HCT116 (cell line): Measurements from ENCODE around the gene MARCHF2. TPM values are rescaled to one million over a fixed set of nuclear protein-coding genes. Genes with fewer than 3 reads are reported as not detected.
"Not testable (repeated sequence)": the region's sequence is repeated elsewhere in the genome, so short reads cannot be mapped to it uniquely, and the experiment has no call there.

ENCODE experiments used
- ATAC-seq: fragments of 200-7000 bp; cut with Tn5 transposase; 2 replicates; pipeline ENCODE4 v1.9.1; 2020; ENCODE audit warnings: mild to moderate bottlenecking, moderate library complexity
- BruUV-seq: library from RNA; stranded (reverse); fragments of 400-500 nt; replicated peaks from 2 replicates; lab custom pipeline; 2021; lab: Mats Ljungman, UMichigan
- CTCF ChIA-PET: fragments of 300-600 bp; sonication (Branson Sonifier 250); formaldehyde crosslinking; loops from one replicate; lab custom pipeline; 2021; ENCODE audit warnings: antibody characterized with exemption; lab: Charles Lee
- POLR2A ChIA-PET: fragments of 300-600, 350-600 bp; sonication (Branson Sonifier 250); formaldehyde crosslinking; loops from one replicate; lab custom pipeline; 2021; ENCODE audit warnings: antibody characterized with exemption; lab: Charles Lee
- RAD21 ChIA-PET, 2 experiments: fragments of 300-600 bp; sonication (Branson Sonifier 250); formaldehyde crosslinking; loops; one replicate each; lab custom pipeline; 2023; ENCODE audit warnings: low total read pairs in 2 of 2; ENCODE audit not compliant: uncharacterized antibody in 2 of 2, unreplicated experiment in 2 of 2, low non-redundant PET in 1 of 2; lab: Charles Lee
- DNase-seq: peaks from one replicate; pipeline ENCODE4 v3.0.0-alpha.2; 2010; ENCODE audit warnings: low read depth, low spot score
- H2AFZ ChIP-seq: fragments of 200-600 bp; shearing (Covaris generic), sonication (generic); 2 replicates; pipeline ENCODE4 v1.6.1; 2017; ENCODE audit warnings: low read depth, mixed run types, mixed read lengths, antibody characterized with exemption, low read length; ENCODE audit not compliant: poor library complexity, severe bottlenecking
- H3K27ac ChIP-seq: 2 replicates; pipeline ENCODE4 v1.5.1; 2012; ENCODE audit warnings: low read depth, low read length
- H3K27me3 ChIP-seq: fragments of 200-600 bp; sonication (generic); 2 replicates; pipeline ENCODE4 v1.6.1; 2016; ENCODE audit warnings: mixed run types, low read length, mixed read lengths; ENCODE audit not compliant: insufficient read depth
- H3K36me3 ChIP-seq, 2 experiments: fragments of 200-500 bp in 1 of 2; fragments of 200-600 bp in 1 of 2; sonication (Bioruptor generic) in 1 of 2; sonication (generic) in 1 of 2; 2 replicates each; pipeline versions ENCODE4 v1.5.1 to v1.6.1; 2014 to 2016; ENCODE audit warnings: low read length in 2 of 2, inconsistent platforms in 1 of 2, mixed read lengths in 1 of 2, mixed run types in 1 of 2; ENCODE audit not compliant: insufficient read depth in 2 of 2, control insufficient read depth in 1 of 2
- H3K4me1 ChIP-seq, 2 experiments: fragments of 200-600 bp in 1 of 2; sonication (generic) in 1 of 2; 2 replicates each; pipeline versions ENCODE4 v1.5.1 to v1.6.1; 2012 to 2017; ENCODE audit warnings: low read length in 2 of 2, inconsistent platforms in 1 of 2, mild to moderate bottlenecking in 1 of 2, mixed read lengths in 1 of 2, mixed run types in 1 of 2, moderate library complexity in 1 of 2; ENCODE audit not compliant: insufficient read depth in 2 of 2, control insufficient read depth in 1 of 2
- H3K4me2 ChIP-seq: fragments of 200-600 bp; sonication (generic); 2 replicates; pipeline ENCODE4 v1.6.1; 2017; ENCODE audit warnings: mixed run types, low read length, mixed read lengths
- H3K4me3 ChIP-seq, 2 experiments: fragments of 200-600 bp in 1 of 2; sonication (generic) in 1 of 2; replicated peaks in 1 of 2; 2 replicates each; pipeline ENCODE4 v1.5.1; 2011 to 2016; ENCODE audit warnings: low read length in 2 of 2, control low read depth in 1 of 2, low read depth in 1 of 2, mild to moderate bottlenecking in 1 of 2, mixed read lengths in 1 of 2, mixed run types in 1 of 2
- H3K79me2 ChIP-seq: fragments of 200-600 bp; sonication (generic); 2 replicates; pipeline ENCODE4 v1.6.1; 2017; ENCODE audit warnings: mild to moderate bottlenecking, mixed run types, low read length, moderate library complexity, mixed read lengths; ENCODE audit not compliant: insufficient read depth
- H3K9ac ChIP-seq: fragments of 200-600 bp; sonication (generic); 2 replicates; pipeline ENCODE4 v1.6.1; 2016; ENCODE audit warnings: low read length, mixed read lengths
- H3K9me2 ChIP-seq: fragments of 200-600 bp; sonication (generic), shearing (Covaris generic); 2 replicates; pipeline ENCODE4 v1.6.1; 2017; ENCODE audit warnings: mixed run types, mild to moderate bottlenecking, moderate library complexity; ENCODE audit not compliant: insufficient read depth
- H3K9me3 ChIP-seq, 2 experiments: fragments of 200-500 bp in 1 of 2; fragments of 200-600 bp in 1 of 2; sonication (Bioruptor generic) in 1 of 2; sonication (generic) in 1 of 2; 2 replicates each; pipeline ENCODE4 v1.6.1; 2014 to 2017; ENCODE audit warnings: low read length in 2 of 2, mixed read lengths in 2 of 2, inconsistent platforms in 1 of 2, low read depth in 1 of 2, mild to moderate bottlenecking in 1 of 2, mixed run types in 1 of 2, moderate library complexity in 1 of 2; ENCODE audit not compliant: control insufficient read depth in 1 of 2, insufficient read depth in 1 of 2
- H4K20me1 ChIP-seq: fragments of 200-600 bp; sonication (generic), shearing (Covaris generic); 2 replicates; pipeline ENCODE4 v1.6.1; 2017; ENCODE audit warnings: mixed run types, mild to moderate bottlenecking, moderate library complexity; ENCODE audit not compliant: insufficient read depth
- CBX3 ChIP-seq: IDR thresholded peaks from 2 replicates; pipeline ENCODE4 v1.6.1; 2012; ENCODE audit warnings: low read depth
- CEBPB ChIP-seq: IDR thresholded peaks from 2 replicates; pipeline ENCODE4 v1.6.1; 2012; ENCODE audit warnings: low read depth
- CTCF ChIP-seq, 3 experiments: fragments of 200-600 bp in 1 of 3; sonication (generic) in 1 of 3; IDR thresholded peaks in 2 of 3; conservative IDR thresholded peaks in 1 of 3; 2 replicates each; pipeline ENCODE4 v1.5.1; 2012 to 2017; ENCODE audit warnings: low read depth in 2 of 3, low read length in 2 of 3, antibody characterized with exemption in 1 of 3, borderline replicate concordance in 1 of 3, control low read depth in 1 of 3, mild to moderate bottlenecking in 1 of 3, mixed read lengths in 1 of 3, mixed run types in 1 of 3, moderate library complexity in 1 of 3; ENCODE audit not compliant: insufficient read depth in 1 of 3
- EGR1 ChIP-seq: IDR thresholded peaks from 2 replicates; pipeline ENCODE4 v1.6.1; 2012; ENCODE audit warnings: low read depth
- EZH2phosphoT487 ChIP-seq: fragments of 200-600 bp; IDR thresholded peaks from 2 replicates; pipeline ENCODE4 v1.6.1; 2018; ENCODE audit warnings: antibody characterized with exemption, borderline replicate concordance
- FOSL1 ChIP-seq: IDR thresholded peaks from 2 replicates; pipeline ENCODE4 v1.6.1; 2012; ENCODE audit warnings: low read depth
- RAD21 ChIP-seq: IDR thresholded peaks from 2 replicates; pipeline ENCODE4 v1.6.1; 2012; ENCODE audit warnings: low read depth, mild to moderate bottlenecking
- SP1 ChIP-seq: IDR thresholded peaks from 2 replicates; pipeline ENCODE4 v1.6.1; 2012; ENCODE audit warnings: low read depth
- SRF ChIP-seq: IDR thresholded peaks from 2 replicates; pipeline ENCODE4 v1.6.1; 2012; ENCODE audit warnings: low read depth
- ZBTB33 ChIP-seq: IDR thresholded peaks from 2 replicates; pipeline ENCODE4 v1.6.1; 2011; ENCODE audit warnings: mild to moderate bottlenecking, low read length, moderate library complexity; ENCODE audit not compliant: insufficient replicate concordance; ENCODE audit errors: extremely low read depth
- ZFX ChIP-seq: fragments of 450-650 bp; IDR thresholded peaks from 2 replicates; pipeline ENCODE4 v1.6.1; 2017
- ZNF274 ChIP-seq: fragments of 200-500 bp; sonication (Bioruptor generic); IDR thresholded peaks from 2 replicates; pipeline ENCODE4 v1.6.1; 2014; ENCODE audit warnings: mild to moderate bottlenecking, low read depth, low read length, inconsistent platforms
- intact Hi-C: fragments of 100-400 bp; cut with micrococcal nuclease; formaldehyde crosslinking; loops from 2 replicates; pipeline ENCODE4 v1.10.0; 2022
- total RNA-seq: library from RNA; stranded (reverse); gene quantifications from one replicate; pipeline ENCODE4 v1.2.1, GENCODE V29; 2021; ENCODE audit not compliant: unreplicated experiment

Gene MARCHF2
- total RNA-seq, 1 experiment from 2014 or later, result 22.5 TPM

GRCh38 chr19:8386419-8386818 is 26.7 kb upstream of the MARCHF2 start:
- CTCF ChIA-PET, result not testable (repeated sequence)

GRCh38 chr19:8386990-8387389 is 26.1 kb upstream of the MARCHF2 start:
- Histone ChIP-seq H3K27me3 (no peaks in the 10 kb centered on the region), H3K9me2 (no peaks in the 10 kb centered on the region), H3K27ac (no peak overlapping the region), H3K9me3 (no peaks in the 10 kb centered on the region; a peak in 1 of 4 replicates), H4K20me1 (no peaks in the 10 kb centered on the region; the same call in 1 of the 2 replicates), H3K4me3 (no peak overlapping the region), H3K4me2 (no peak overlapping the region), H3K79me2 (peaks cover 12% of the 10 kb centered on the region)
- RAD21 ChIA-PET, result no interaction called here
- no peak for ATAC-seq
- TF ChIP-seq CTCF (IDR thresholded peaks at IDR 0.05 in 2 of 3, conservative IDR thresholded peaks at IDR 0.05 in 1 of 3; ENCODE audit: borderline replicate concordance in 1 of 3, insufficient read depth in 1 of 3, low read depth in 2 of 3, low read length in 2 of 3), result no peak
- TF ChIP-seq RAD21, result no peak
- no peak for TF ChIP-seq EGR1
- TF ChIP-seq ZNF274, result no peak
- TF ChIP-seq SRF, result no peak
- TF ChIP-seq EZH2phosphoT487, result no peak
- no peak for TF ChIP-seq ZFX
- TF ChIP-seq FOSL1, result no peak
- TF ChIP-seq ZBTB33, result no peak
- no peak for TF ChIP-seq CBX3
- no peak for TF ChIP-seq CEBPB
- TF ChIP-seq, all 23 proteins: peak for 0
- Histone ChIP-seq H3K36me3 (no peaks in the 10 kb centered on the region), H3K4me1 (peaks cover 6 to 23% of the 10 kb centered on the region in 2 experiments; a peak in 3 of 4 replicates), H3K9ac (no peak overlapping the region), H2AFZ (no peak overlapping the region)
- ChIA-PET CTCF (no interaction called here), POLR2A (interaction anchor here (0.6 to 2.0 kb wide), 2 partner anchors 10 to 29 kb away, joined by 3 to 12 read pairs; no protein-coding TSS in a partner anchor)
- DNase-seq, result no peak
- intact Hi-C loops, result no loop called here
- BruUV-seq, result TSS peak; percentile 26

More at GRCh38 chr19:8386419-8386818, 26.7 kb upstream of the MARCHF2 start:
- H3K9ac ChIP-seq, H3K9me3 ChIP-seq, H3K36me3 ChIP-seq, H2AFZ ChIP-seq, H3K4me2 ChIP-seq, RAD21 ChIA-PET, H3K4me3 ChIP-seq, DNase-seq, H3K27ac ChIP-seq, BruUV-seq, H3K27me3 ChIP-seq, ATAC-seq, H4K20me1 ChIP-seq, H3K9me2 ChIP-seq, H3K79me2 ChIP-seq, intact Hi-C loops: not testable (repeated sequence)
- peaks cover 5 to 18% of the 10 kb centered on the region in 2 experiments; a peak in 3 of 4 replicates for H3K4me1 ChIP-seq
- POLR2A ChIA-PET, result interaction anchor here (0.6 to 2.0 kb wide), 2 partner anchors 10 to 29 kb away, joined by 3 to 12 read pairs; no protein-coding TSS in a partner anchor
- peak; percentile 7; the same call in 1 of the 2 replicates for TF ChIP-seq SP1
